GM18907 (cell line): ENCODE results near the gene LAGE3.

ENCODE experiments used
- ATAC-seq: cut with Tn5 transposase; IDR thresholded peaks from one replicate; pipeline ENCODE4 v1.9.1; 2021; ENCODE audit warnings: mild to moderate bottlenecking, moderate library complexity; ENCODE audit not compliant: unreplicated experiment

LAGE3 gene

GRCh38 chrX:154478728-154479622, at the start of gene LAGE3:
LAGE3 (minus strand) TSS chrX:154479281; CDS start chrX:154478915, 366 bp downstream.
- ATAC-seq = peak; percentile 84

- ATAC-seq = peak; percentile 74
Measured at GRCh38 chrX:154526901-154527675, 48.0 kb upstream of the LAGE3 start.

- ATAC-seq = no peak
Measured at GRCh38 chrX:154525606-154526490, 46.8 kb upstream of the LAGE3 start.

GRCh38 chrX:154519389-154519788, 40.3 kb upstream of the LAGE3 start:
- no peak for ATAC-seq

- no peak for ATAC-seq
Measured at GRCh38 chrX:154517101-154517781, 38.2 kb upstream of the LAGE3 start.

GRCh38 chrX:154516656-154517100, 37.6 kb upstream of the LAGE3 start:
- ATAC-seq = no peak

GRCh38 chrX:154515966-154516655, 37.0 kb upstream of the LAGE3 start, which contains the start of gene FAM3A:
FAM3A (minus strand) TSS chrX:154516232; CDS start chrX:154515772, 460 bp downstream.
- peak; percentile 85 for ATAC-seq

- no peak for ATAC-seq
Measured at GRCh38 chrX:154515090-154515965, 36.2 kb upstream of the LAGE3 start.

- ATAC-seq = no peak
Measured at GRCh38 chrX:154513716-154514115, 34.6 kb upstream of the LAGE3 start.

- no peak for ATAC-seq
Measured at GRCh38 chrX:154512879-154513553, 33.9 kb upstream of the LAGE3 start.

- no peak for ATAC-seq
Measured at GRCh38 chrX:154511761-154512160, 32.7 kb upstream of the LAGE3 start.

- no peak for ATAC-seq
Measured at GRCh38 chrX:154509455-154509854, 30.4 kb upstream of the LAGE3 start.

- no peak for ATAC-seq
Measured at GRCh38 chrX:154508384-154508745, 29.3 kb upstream of the LAGE3 start.

GRCh38 chrX:154507673-154508383, 28.7 kb upstream of the LAGE3 start:
- ATAC-seq = no peak

GRCh38 chrX:154506483-154507332, 27.6 kb upstream of the LAGE3 start:
- ATAC-seq = no peak

GRCh38 chrX:154505734-154506133, 26.7 kb upstream of the LAGE3 start:
- no peak for ATAC-seq

- no peak for ATAC-seq
Measured at GRCh38 chrX:154502989-154503388, 23.9 kb upstream of the LAGE3 start.
